ENCODE results near the gene ABCC10. TPM values are rescaled to one million over a fixed set of nuclear protein-coding genes. Genes with fewer than 3 reads are reported as not detected.

The ABCC10 gene
- total and polyA plus RNA-seq, 2 donors from 2014 or later: 12.0 to 30.2 TPM

GRCh38 chr6:43492673-43493072 lies 65.3 kb downstream of the ABCC10 start:
- no peak overlapping the region for H3K27ac ChIP-seq (ENCODE audit: low read depth in 2 of 2, low read length in 2 of 2)

GRCh38 chr6:43493230-43493629 lies 65.9 kb downstream of the ABCC10 start:
- no peaks in the 10 kb centered on the region for H3K9me3 ChIP-seq (ENCODE audit: control insufficient read depth in 2 of 3, insufficient read depth in 1 of 3, low read length in 3 of 3)
- no peak for DNase-seq
- peaks cover 0 to 7% (median 0%) of the 10 kb centered on the region in 3 donors for H3K36me3 ChIP-seq (ENCODE audit: control insufficient read depth in 2 of 3, insufficient read depth in 3 of 3, low read length in 3 of 3)
- no peak overlapping the region for H3K9ac ChIP-seq (ENCODE audit: low read length in 3 of 3)
- no peak overlapping the region for H3K27ac ChIP-seq (ENCODE audit: low read depth in 2 of 2, low read length in 2 of 2)
- intact Hi-C loops (cut with DNase I): no loop called here
- peaks cover 0 to 23% (median 12%) of the 10 kb centered on the region in 3 donors for H3K4me1 ChIP-seq (ENCODE audit: control insufficient read depth in 2 of 3, insufficient read depth in 2 of 3, low read depth in 1 of 3, low read length in 3 of 3)
- FAIRE-seq: no peak
- H3K4me3 ChIP-seq (ENCODE audit: low read length in 3 of 3): no peak overlapping the region
- no peak for TF ChIP-seq CTCF (IDR thresholded peaks at IDR 0.05; ENCODE audit: borderline replicate concordance, extremely low read depth, insufficient read depth)
- H3K27me3 ChIP-seq (ENCODE audit: control insufficient read depth, insufficient read depth, low read length): no peaks in the 10 kb centered on the region

More at GRCh38 chr6:43492673-43493072, 65.3 kb downstream of the ABCC10 start:
- Histone ChIP-seq H3K4me3 (ENCODE audit: low read length in 3 of 3) (no peak overlapping the region), H3K4me1 (ENCODE audit: control insufficient read depth in 2 of 3, insufficient read depth in 2 of 3, low read depth in 1 of 3, low read length in 3 of 3) (peaks cover 0 to 23% (median 12%) of the 10 kb centered on the region in 3 donors), H3K9me3 (ENCODE audit: control insufficient read depth in 2 of 3, insufficient read depth in 1 of 3, low read length in 3 of 3) (no peaks in the 10 kb centered on the region), H3K9ac (ENCODE audit: low read length in 3 of 3) (no peak overlapping the region), H3K27me3 (ENCODE audit: control insufficient read depth, insufficient read depth, low read length) (no peaks in the 10 kb centered on the region), H3K36me3 (ENCODE audit: control insufficient read depth in 2 of 3, insufficient read depth in 3 of 3, low read length in 3 of 3) (peaks cover 0 to 4% (median 0%) of the 10 kb centered on the region in 3 donors)
- DNase-seq (no peak), FAIRE-seq (no peak)
- intact Hi-C loops (cut with DNase I): no loop called here
- no peak for TF ChIP-seq CTCF (IDR thresholded peaks at IDR 0.05; ENCODE audit: borderline replicate concordance, extremely low read depth, insufficient read depth)

GRCh38 chr6:43493833-43494232 lies 66.5 kb downstream of the ABCC10 start:
- no peaks in the 10 kb centered on the region for H3K9me3 ChIP-seq (ENCODE audit: control insufficient read depth in 2 of 3, insufficient read depth in 1 of 3, low read length in 3 of 3)
- H3K9ac ChIP-seq (ENCODE audit: low read length in 3 of 3): no peak overlapping the region
- no peaks in the 10 kb centered on the region for H3K27me3 ChIP-seq (ENCODE audit: control insufficient read depth, insufficient read depth, low read length)
- H3K27ac ChIP-seq (ENCODE audit: low read depth in 2 of 2, low read length in 2 of 2): no peak overlapping the region
- H3K4me3 ChIP-seq (ENCODE audit: low read length in 3 of 3): no peak overlapping the region
- peaks cover 0 to 12% (median 3%) of the 10 kb centered on the region in 3 donors for H3K36me3 ChIP-seq (ENCODE audit: control insufficient read depth in 2 of 3, insufficient read depth in 3 of 3, low read length in 3 of 3)
- no peak for TF ChIP-seq CTCF (IDR thresholded peaks at IDR 0.05; ENCODE audit: borderline replicate concordance, extremely low read depth, insufficient read depth)
- DNase-seq: no peak
- peaks cover 0 to 23% (median 12%) of the 10 kb centered on the region in 3 donors for H3K4me1 ChIP-seq (ENCODE audit: control insufficient read depth in 2 of 3, insufficient read depth in 2 of 3, low read depth in 1 of 3, low read length in 3 of 3)
- intact Hi-C loops (cut with DNase I): no loop called here
- FAIRE-seq: no peak

- Histone ChIP-seq H3K4me3 (ENCODE audit: low read length in 3 of 3) (no peak overlapping the region), H3K36me3 (ENCODE audit: control insufficient read depth in 2 of 3, insufficient read depth in 3 of 3, low read length in 3 of 3) (peaks cover 0 to 17% (median 8%) of the 10 kb centered on the region in 3 donors), H3K9ac (ENCODE audit: low read length in 3 of 3) (no peak overlapping the region), H3K27ac (ENCODE audit: low read depth in 2 of 2, low read length in 2 of 2) (no peak overlapping the region), H3K9me3 (ENCODE audit: control insufficient read depth in 2 of 3, insufficient read depth in 1 of 3, low read length in 3 of 3) (no peaks in the 10 kb centered on the region), H3K27me3 (ENCODE audit: control insufficient read depth, insufficient read depth, low read length) (no peaks in the 10 kb centered on the region), H3K4me1 (ENCODE audit: control insufficient read depth in 2 of 3, insufficient read depth in 2 of 3, low read depth in 1 of 3, low read length in 3 of 3) (peaks cover 0 to 23% (median 14%) of the 10 kb centered on the region in 3 donors)
- intact Hi-C loops (cut with DNase I): no loop called here
- DNase-seq (no peak), FAIRE-seq (no peak)
- TF ChIP-seq CTCF (IDR thresholded peaks at IDR 0.05; ENCODE audit: borderline replicate concordance, extremely low read depth, insufficient read depth): no peak
Measured at GRCh38 chr6:43494321-43494720, 67.0 kb downstream of the ABCC10 start.

Measured in kidney (tissue), 14 donors.